ENCODE data around the gene CMTM1. TPM values are rescaled to one million over a fixed set of nuclear protein-coding genes. Genes with fewer than 3 reads are reported as not detected.

CMTM1 gene
- total RNA-seq, 1 donor from 2014 or later = 8.4 TPM

- ATAC-seq = peak; percentile 61
- H3K9me3 ChIP-seq = no peaks in the 10 kb centered on the region
- H3K27me3 ChIP-seq = no peaks in the 10 kb centered on the region
- intact Hi-C loops (cut with DNase I) = no loop called here
- H3K27ac ChIP-seq = peak overlapping the region; percentile 24
- no peak for TF ChIP-seq CTCF (IDR thresholded peaks at IDR 0.05)
- DNase-seq = no peak
- H3K4me3 ChIP-seq = no peak overlapping the region
- no peaks in the 10 kb centered on the region for H3K36me3 ChIP-seq
- H3K4me1 ChIP-seq = peaks cover 4% of the 10 kb centered on the region
Observed at GRCh38 chr16:66585481-66586239, 19.4 kb downstream of the CMTM1 start.

- Histone ChIP-seq H3K27ac (no peak overlapping the region), H3K9me3 (no peaks in the 10 kb centered on the region), H3K27me3 (no peaks in the 10 kb centered on the region), H3K36me3 (no peaks in the 10 kb centered on the region), H3K4me1 (peaks cover 4% of the 10 kb centered on the region), H3K4me3 (no peak overlapping the region)
- TF ChIP-seq CTCF (IDR thresholded peaks at IDR 0.05) = no peak
- ATAC-seq (no peak), DNase-seq (no peak)
- intact Hi-C loops (cut with DNase I) = no loop called here
Observed at GRCh38 chr16:66587881-66588600, 21.8 kb downstream of the CMTM1 start.

GRCh38 chr16:66588981-66589713 lies 22.9 kb downstream of the CMTM1 start:
- peak; percentile 82 for DNase-seq
- ATAC-seq = peak; percentile 97
- intact Hi-C loops (cut with DNase I) = no loop called here

GRCh38 chr16:66590322-66590721 lies 24.1 kb downstream of the CMTM1 start:
- no peaks in the 10 kb centered on the region for H3K9me3 ChIP-seq
- H3K27me3 ChIP-seq = no peaks in the 10 kb centered on the region
- H3K36me3 ChIP-seq = no peaks in the 10 kb centered on the region
- DNase-seq (no peak), ATAC-seq (no peak)
- TF ChIP-seq CTCF (IDR thresholded peaks at IDR 0.05) = no peak
- intact Hi-C loops (cut with DNase I) = no loop called here
- no peak overlapping the region for H3K4me3 ChIP-seq
- H3K4me1 ChIP-seq = peaks cover 4% of the 10 kb centered on the region
- no peak overlapping the region for H3K27ac ChIP-seq

More at GRCh38 chr16:66588981-66589713, 22.9 kb downstream of the CMTM1 start:
- H3K4me1 ChIP-seq = peaks cover 4% of the 10 kb centered on the region
- TF ChIP-seq CTCF (IDR thresholded peaks at IDR 0.05) = peak; percentile 66
- H3K27me3 ChIP-seq = no peaks in the 10 kb centered on the region
- no peaks in the 10 kb centered on the region for H3K9me3 ChIP-seq
- H3K27ac ChIP-seq = no peak overlapping the region
- H3K4me3 ChIP-seq = no peak overlapping the region
- H3K36me3 ChIP-seq = no peaks in the 10 kb centered on the region

GRCh38 chr16:66591018-66591417 lies 24.8 kb downstream of the CMTM1 start:
- H3K4me1 ChIP-seq = no peaks in the 10 kb centered on the region
- no peaks in the 10 kb centered on the region for H3K27me3 ChIP-seq
- H3K36me3 ChIP-seq = no peaks in the 10 kb centered on the region
- no peak overlapping the region for H3K4me3 ChIP-seq
- intact Hi-C loops (cut with DNase I) = no loop called here
- no peak for DNase-seq
- TF ChIP-seq CTCF (IDR thresholded peaks at IDR 0.05) = no peak
- no peak overlapping the region for H3K27ac ChIP-seq
- ATAC-seq = no peak
- H3K9me3 ChIP-seq = no peaks in the 10 kb centered on the region

All from upper lobe of right lung (tissue), 1 donor.